ENCODE results near the gene RHOD.

The RHOD gene

DNA sequence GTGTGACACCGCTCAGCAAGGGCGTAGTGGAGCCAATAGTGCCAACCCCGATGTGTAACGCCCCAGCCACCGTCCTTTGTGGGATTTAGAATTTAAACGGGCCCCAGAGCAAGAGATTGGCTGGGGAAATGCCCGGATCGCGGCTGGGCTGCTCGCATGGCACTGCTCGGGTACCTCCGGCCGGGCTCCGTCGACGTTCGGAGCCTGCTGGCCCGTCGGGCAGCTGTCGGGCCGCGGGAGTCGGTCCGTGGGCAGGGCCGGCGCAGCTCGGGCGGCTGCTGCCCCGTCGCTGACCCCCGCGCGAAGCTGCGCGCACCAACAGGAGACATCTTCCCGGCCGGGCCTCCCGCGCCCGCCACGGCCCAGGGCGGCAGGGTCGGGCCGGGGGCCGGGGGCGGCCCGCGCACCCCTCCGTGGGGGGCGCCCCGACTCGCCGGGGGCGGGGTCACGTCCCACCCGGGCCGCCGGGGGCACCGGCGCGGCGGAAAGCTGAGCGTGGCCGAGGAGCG is 61.1 kb downstream of the RHOD start:
- no peak for DNase-seq

DNA sequence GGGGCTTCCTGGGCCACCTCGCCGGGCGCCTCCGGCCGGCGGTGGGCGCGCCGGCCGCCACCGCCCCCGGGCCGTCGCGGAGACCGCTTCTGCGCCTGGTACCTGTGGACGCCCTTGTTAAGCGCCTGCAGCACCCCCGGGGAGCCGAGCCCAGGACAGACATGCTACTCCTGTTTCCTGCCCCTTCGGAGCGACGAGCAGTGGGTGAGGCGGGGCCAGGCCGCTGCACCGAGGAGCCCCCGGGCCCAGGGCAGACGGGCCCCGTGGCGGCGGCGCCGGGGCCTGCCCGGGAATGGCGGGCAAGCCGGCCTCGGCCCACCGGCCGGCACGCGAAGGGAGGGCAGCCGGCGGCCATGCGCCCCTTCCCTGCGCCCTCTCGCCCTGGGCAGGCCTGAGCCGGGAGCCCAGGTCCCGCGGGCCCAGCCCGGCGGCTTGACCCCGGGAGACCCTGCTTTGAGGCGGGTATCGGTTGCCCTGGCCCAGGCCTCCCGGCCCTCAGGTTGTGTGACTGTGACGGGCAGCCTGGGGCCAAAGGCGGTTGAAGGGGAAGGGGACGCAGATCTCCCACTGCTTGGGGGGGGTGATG is 61.6 kb downstream of the RHOD start:
- peak in 1 of 2 donors; percentile 44 for DNase-seq

DNA sequence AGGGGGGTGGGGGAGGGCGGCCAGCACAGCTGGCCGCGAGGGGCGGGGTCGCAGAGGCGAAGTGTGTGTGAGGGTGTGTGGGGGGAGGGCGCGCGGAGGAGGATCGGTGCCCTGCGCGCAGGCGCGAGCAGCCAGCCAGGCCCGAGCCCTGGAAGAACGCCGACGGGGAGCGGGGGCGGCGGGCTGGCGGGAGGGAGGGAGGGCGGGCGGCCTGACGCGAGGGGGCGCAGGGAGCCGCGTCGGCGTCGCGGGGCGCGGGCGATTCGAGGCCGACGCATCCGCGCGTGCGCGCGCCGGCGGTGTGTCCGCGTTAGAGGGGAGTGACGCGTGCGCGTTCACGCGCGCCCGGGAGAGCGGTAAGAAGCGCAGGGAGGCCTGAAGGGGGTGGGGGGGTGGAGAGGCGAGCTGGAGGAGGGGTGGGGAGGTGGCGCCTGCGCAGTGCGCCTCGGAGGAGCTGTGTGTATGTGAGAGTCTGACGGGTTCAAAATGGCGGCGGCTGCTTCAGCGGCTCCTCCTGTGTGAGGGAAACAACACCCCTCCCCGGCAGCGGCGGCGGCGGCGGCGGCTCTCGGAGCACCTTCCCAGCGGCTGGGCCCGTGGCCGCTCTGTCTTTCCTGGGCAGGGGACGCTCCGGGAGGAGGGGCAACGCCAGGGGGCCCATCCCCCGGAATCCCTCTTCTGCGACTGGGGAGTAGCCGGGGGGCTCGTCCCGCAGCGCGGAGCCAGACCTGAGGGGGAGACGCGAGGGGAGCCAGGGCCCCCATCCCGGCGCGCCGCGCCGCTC is 62.3 kb downstream of the RHOD start, which contains the start of gene KDM2A:
Gene KDM2A, plus strand, starts transcription at position 463 of the 784 bp plus-strand sequence. CDS start 2,054 bp downstream, outside the sequence.
- peak; percentile 96 to 100 for DNase-seq

DNA sequence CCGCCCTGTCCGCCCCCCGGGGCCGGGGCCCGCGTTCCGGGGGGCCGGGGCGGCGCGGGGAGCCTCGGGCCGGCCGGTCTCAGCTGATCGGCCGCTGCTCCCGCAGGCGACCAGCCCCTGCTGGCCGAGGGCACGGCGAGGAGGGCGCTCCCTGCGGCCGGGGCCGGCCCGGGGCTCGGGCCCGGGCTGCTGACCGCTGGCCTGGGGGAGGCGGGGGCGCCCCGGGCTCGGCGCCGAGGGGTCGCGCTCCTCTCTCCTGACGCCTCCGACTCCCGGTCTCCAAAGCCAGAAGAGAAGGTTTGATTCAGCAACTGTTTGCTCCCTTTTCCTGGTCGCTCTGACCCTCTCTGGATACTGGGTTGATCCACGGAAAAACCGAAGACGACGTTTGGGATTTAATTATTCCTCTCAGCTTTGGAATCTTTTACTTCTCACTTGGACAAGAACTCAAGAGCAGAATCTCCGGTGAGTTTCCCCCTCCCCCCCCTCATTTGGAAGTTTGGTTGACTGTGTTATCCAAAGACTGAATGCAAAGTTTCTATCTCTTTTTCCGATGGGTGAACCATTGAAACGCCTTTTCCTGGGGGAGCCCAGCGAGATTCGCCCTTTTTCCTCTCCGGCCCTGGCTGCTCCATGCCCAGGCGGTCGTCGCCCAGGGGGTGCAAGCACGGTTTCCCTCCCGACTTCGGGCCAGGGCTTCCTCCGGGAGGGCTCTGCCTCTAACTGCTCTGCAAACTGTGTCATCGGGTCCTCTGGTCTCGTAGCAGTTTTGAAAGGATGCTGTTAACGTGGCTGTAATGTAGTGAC is 63.1 kb downstream of the RHOD start:
- peak in 1 of 2 donors; percentile 41 for DNase-seq

DNA sequence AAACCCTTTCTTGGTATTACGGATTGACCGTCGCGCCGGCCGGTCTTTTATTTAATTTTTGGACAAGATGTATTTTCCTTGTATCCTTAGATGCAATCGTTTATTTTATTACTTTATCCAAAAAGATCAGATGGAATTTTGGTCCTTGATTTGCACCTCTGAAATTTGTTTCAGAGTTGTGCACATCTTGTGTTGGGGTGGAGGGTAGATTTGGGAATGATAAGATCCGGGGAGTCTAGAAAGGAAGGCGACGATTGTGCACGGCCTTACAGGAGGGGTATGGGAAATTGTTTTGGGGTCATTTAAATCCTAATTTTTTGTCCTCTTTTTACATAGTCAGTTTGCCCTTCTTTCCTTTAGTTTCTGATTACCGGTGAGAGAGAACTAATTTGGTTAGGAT is 63.8 kb downstream of the RHOD start:
- DNase-seq, result no peak

DNA sequence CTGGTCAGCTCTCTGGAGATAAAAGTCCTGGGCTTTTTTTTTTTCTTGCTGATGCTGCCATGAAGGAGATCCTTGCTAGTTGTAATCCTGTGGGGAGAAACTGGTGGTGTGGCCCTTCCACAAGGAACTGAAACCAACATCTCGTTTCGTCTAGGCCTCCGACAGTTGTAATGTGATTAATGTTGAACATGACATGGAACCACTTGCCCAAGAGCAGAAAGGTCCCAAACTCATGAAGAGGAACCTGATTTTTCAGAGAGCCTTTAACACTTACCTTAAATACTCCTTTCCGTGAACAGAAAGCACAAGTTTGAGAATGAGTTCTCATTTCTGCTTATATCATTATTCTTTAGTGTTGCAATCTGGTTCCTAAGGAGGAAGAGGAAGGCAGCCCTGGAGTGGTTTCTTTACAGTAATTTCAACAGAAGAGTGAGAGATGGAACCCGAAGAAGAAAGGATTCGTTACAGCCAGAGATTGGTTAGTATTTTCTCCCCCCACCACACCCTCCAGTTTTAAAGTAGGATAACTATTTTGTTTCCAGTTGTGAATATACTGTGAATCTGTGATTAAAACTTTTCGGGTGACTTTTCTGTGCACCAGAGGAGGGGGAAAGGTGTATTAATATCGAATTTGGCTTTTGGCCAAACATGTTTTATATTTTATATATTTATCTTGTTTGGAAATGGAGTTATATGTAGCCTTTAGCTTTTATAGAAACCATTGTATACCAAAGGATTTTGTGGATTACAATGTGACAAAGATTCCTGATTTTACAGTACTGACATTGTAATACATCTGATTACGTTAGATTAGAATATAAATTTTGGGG is 64.4 kb downstream of the RHOD start:
- peak in 1 of 2 donors; percentile 13 for DNase-seq
